ENCODE results near the gene ATP8A2.
"Not testable (repeated sequence)": the region's sequence is repeated elsewhere in the genome, so short reads cannot be mapped to it uniquely, and the experiment has no call there.

Gene ATP8A2

GRCh38 chr13:25939961-25940687, 568.4 kb downstream of the ATP8A2 start:
- DNase-seq: no peak

GRCh38 chr13:25943081-25943480, 571.3 kb downstream of the ATP8A2 start:
- no peak for DNase-seq

- DNase-seq: no peak
Observed at GRCh38 chr13:25943658-25944057, 571.9 kb downstream of the ATP8A2 start.

- no peak for DNase-seq
Observed at GRCh38 chr13:25945596-25945995, 573.8 kb downstream of the ATP8A2 start.

- no peak for DNase-seq
Observed at GRCh38 chr13:25946321-25946720, 574.5 kb downstream of the ATP8A2 start.

GRCh38 chr13:25948910-25949309, 577.1 kb downstream of the ATP8A2 start:
- DNase-seq: no peak

GRCh38 chr13:25951831-25952230, 580.1 kb downstream of the ATP8A2 start:
- no peak for DNase-seq

- DNase-seq: not testable (repeated sequence)
Observed at GRCh38 chr13:25954080-25954479, 582.3 kb downstream of the ATP8A2 start.

- not testable (repeated sequence) for DNase-seq
Observed at GRCh38 chr13:25954943-25955342, 583.2 kb downstream of the ATP8A2 start.

GRCh38 chr13:25958986-25959385, 587.2 kb downstream of the ATP8A2 start:
- DNase-seq: no peak

- no peak for DNase-seq
Observed at GRCh38 chr13:25961294-25961693, 589.5 kb downstream of the ATP8A2 start.

- no peak for DNase-seq
Observed at GRCh38 chr13:25963674-25964073, 591.9 kb downstream of the ATP8A2 start.

- DNase-seq: no peak
Observed at GRCh38 chr13:25965596-25965995, 593.8 kb downstream of the ATP8A2 start.

GRCh38 chr13:25966086-25966485, 594.3 kb downstream of the ATP8A2 start:
- no peak for DNase-seq

- DNase-seq: no peak
Observed at GRCh38 chr13:25967144-25967543, 595.4 kb downstream of the ATP8A2 start.

GRCh38 chr13:25971047-25971446, 599.3 kb downstream of the ATP8A2 start:
- no peak for DNase-seq

- DNase-seq: no peak
Observed at GRCh38 chr13:25971459-25972145, 599.8 kb downstream of the ATP8A2 start.

GRCh38 chr13:25973085-25973484, 601.3 kb downstream of the ATP8A2 start:
- no peak for DNase-seq

- DNase-seq: no peak
Observed at GRCh38 chr13:25973576-25973975, 601.8 kb downstream of the ATP8A2 start.

GRCh38 chr13:25977216-25977615, 605.4 kb downstream of the ATP8A2 start:
- no peak for DNase-seq

GRCh38 chr13:25977671-25978070, 605.9 kb downstream of the ATP8A2 start:
- DNase-seq: no peak

GRCh38 chr13:25978961-25979360, 607.2 kb downstream of the ATP8A2 start:
- DNase-seq: no peak

GRCh38 chr13:25979371-25979770, 607.6 kb downstream of the ATP8A2 start:
- DNase-seq: no peak

- DNase-seq: no peak
Observed at GRCh38 chr13:25980255-25980654, 608.5 kb downstream of the ATP8A2 start.

GRCh38 chr13:25981060-25981459, 609.3 kb downstream of the ATP8A2 start:
- no peak for DNase-seq
